Cortex of kidney (tissue), 1 donor: Measurements from ENCODE around the gene HLA-A.

ENCODE experiments used
- DNase-seq: peaks from one replicate; lab custom pipeline; 2025; lab: John Stamatoyannopoulos, UW

HLA-A gene

GRCh38 chr6:29935273-29935955, 6.9 kb upstream of the HLA-A start:
- no peak for DNase-seq

GRCh38 chr6:29938746-29939508, 3.4 kb upstream of the HLA-A start:
- no peak for DNase-seq

GRCh38 chr6:29941016-29941415, 1.3 kb upstream of the HLA-A start:
- DNase-seq, result no peak

GRCh38 chr6:29941471-29941870, 861 bp upstream of the HLA-A start:
- DNase-seq, result no peak

- no peak for DNase-seq
Observed at GRCh38 chr6:29941916-29942274, 437 bp upstream of the HLA-A start.

- DNase-seq, result no peak
Observed at GRCh38 chr6:29943053-29943966, 978 bp downstream of the HLA-A start.

- no peak for DNase-seq
Observed at GRCh38 chr6:29945281-29945820, 3.0 kb downstream of the HLA-A start.

- no peak for DNase-seq
Observed at GRCh38 chr6:29946223-29947076, 4.1 kb downstream of the HLA-A start.

GRCh38 chr6:29947077-29947980, 5.0 kb downstream of the HLA-A start:
- no peak for DNase-seq

- no peak for DNase-seq
Observed at GRCh38 chr6:29948277-29948676, 5.9 kb downstream of the HLA-A start.

- no peak for DNase-seq
Observed at GRCh38 chr6:29949934-29950333, 7.6 kb downstream of the HLA-A start.

- DNase-seq, result no peak
Observed at GRCh38 chr6:29951882-29952281, 9.6 kb downstream of the HLA-A start.

- no peak for DNase-seq
Observed at GRCh38 chr6:29953001-29953441, 10.7 kb downstream of the HLA-A start.

- no peak for DNase-seq
Observed at GRCh38 chr6:29953686-29954085, 11.4 kb downstream of the HLA-A start.

GRCh38 chr6:29954272-29954671, 11.9 kb downstream of the HLA-A start:
- no peak for DNase-seq

GRCh38 chr6:29955783-29956182, 13.5 kb downstream of the HLA-A start:
- no peak for DNase-seq

- no peak for DNase-seq
Observed at GRCh38 chr6:29956518-29956917, 14.2 kb downstream of the HLA-A start.

GRCh38 chr6:29958046-29958445, 15.7 kb downstream of the HLA-A start:
- DNase-seq, result no peak

GRCh38 chr6:29958921-29959320, 16.6 kb downstream of the HLA-A start:
- no peak for DNase-seq

GRCh38 chr6:29959467-29959866, 17.1 kb downstream of the HLA-A start:
- no peak for DNase-seq
